T-helper 9 cell (primary cell): ENCODE results near the gene POU6F1.
"Not testable (repeated sequence)": the region's sequence is repeated elsewhere in the genome, so short reads cannot be mapped to it uniquely, and the experiment has no call there.

Experiments
- DNase-seq: peaks from one replicate; pipeline ENCODE4 v3.0.0-alpha.2; 2020
- total RNA-seq, 2 donors: gene quantifications; one replicate each; lab custom pipeline; 2026; lab: John Stamatoyannopoulos, UW

Gene POU6F1
- total RNA-seq: 40.9 to 44.6 reads per million in 2 donors

- peak; percentile 58 for DNase-seq
Observed at GRCh38 chr12:51217968-51218606, at the start of gene POU6F1. Gene POU6F1 (minus strand): TSS chr12:51218062. CDS start chr12:51206836, 11,226 bp downstream.

GRCh38 chr12:51265024-51265423, 47.2 kb upstream of the POU6F1 start:
- DNase-seq: no peak

- DNase-seq: no peak
Observed at GRCh38 chr12:51264297-51264696, 46.4 kb upstream of the POU6F1 start.

GRCh38 chr12:51263341-51263740, 45.5 kb upstream of the POU6F1 start:
- no peak for DNase-seq

- DNase-seq: no peak
Observed at GRCh38 chr12:51262758-51263177, 44.9 kb upstream of the POU6F1 start.

- DNase-seq: not testable (repeated sequence)
Observed at GRCh38 chr12:51259600-51259999, 41.7 kb upstream of the POU6F1 start.

- DNase-seq: no peak
Observed at GRCh38 chr12:51254536-51254935, 36.7 kb upstream of the POU6F1 start.

GRCh38 chr12:51253276-51253675, 35.4 kb upstream of the POU6F1 start:
- no peak for DNase-seq

GRCh38 chr12:51247523-51248206, 29.8 kb upstream of the POU6F1 start:
- no peak for DNase-seq

GRCh38 chr12:51246254-51246853, 28.5 kb upstream of the POU6F1 start:
- DNase-seq: no peak

GRCh38 chr12:51245476-51246253, 27.8 kb upstream of the POU6F1 start:
- no peak for DNase-seq

- DNase-seq: no peak
Observed at GRCh38 chr12:51244269-51244668, 26.4 kb upstream of the POU6F1 start.

- DNase-seq: no peak
Observed at GRCh38 chr12:51242876-51243275, 25.0 kb upstream of the POU6F1 start.

- DNase-seq: no peak
Observed at GRCh38 chr12:51242120-51242519, 24.3 kb upstream of the POU6F1 start.

GRCh38 chr12:51240971-51241370, 23.1 kb upstream of the POU6F1 start:
- DNase-seq: no peak

- DNase-seq: peak; percentile 94
Observed at GRCh38 chr12:51238510-51239334, 20.9 kb upstream of the POU6F1 start, which contains the start of gene DAZAP2. Gene DAZAP2 (plus strand): TSS chr12:51238826. CDS start chr12:51238908, 82 bp downstream.

GRCh38 chr12:51238037-51238509, 20.2 kb upstream of the POU6F1 start:
- peak; percentile 4 for DNase-seq

GRCh38 chr12:51234530-51234929, 16.7 kb upstream of the POU6F1 start:
- DNase-seq: no peak

GRCh38 chr12:51232642-51233041, 14.8 kb upstream of the POU6F1 start:
- no peak for DNase-seq

GRCh38 chr12:51229116-51229809, 11.4 kb upstream of the POU6F1 start:
- DNase-seq: no peak

- DNase-seq: no peak
Observed at GRCh38 chr12:51227962-51228361, 10.1 kb upstream of the POU6F1 start.
